HEK293T (cell line): Measurements from ENCODE around the gene STEAP2.
"Not testable (repeated sequence)": the region's sequence is repeated elsewhere in the genome, so short reads cannot be mapped to it uniquely, and the experiment has no call there.

Experiments used
- CTCF ChIA-PET: fragments of 350-600 bp; formaldehyde crosslinking; extraction: SDS; loops from one replicate; lab custom pipeline; 2021; ENCODE audit warnings: antibody characterized with exemption, inconsistent platforms; lab: Yijun Ruan, JAX
- POLR2A ChIA-PET: fragments of 350-600 bp; formaldehyde crosslinking; extraction: SDS; loops from one replicate; lab custom pipeline; 2020; ENCODE audit warnings: antibody characterized with exemption, inconsistent platforms; lab: Yijun Ruan, JAX
- DNase-seq: peaks from one replicate; pipeline ENCODE4 v3.0.0; 2012; ENCODE audit warnings: mixed read lengths; ENCODE audit errors: extremely low spot score
- ARNT ChIP-seq: fragments of 450-650 bp; IDR thresholded peaks from 2 replicates; pipeline ENCODE4 v1.6.1; 2017; ENCODE audit warnings: mild to moderate bottlenecking
- BHLHE40 ChIP-seq: fragments of 450-650 bp; IDR thresholded peaks from 2 replicates; pipeline ENCODE4 v1.6.1; 2016; ENCODE audit warnings: mild to moderate bottlenecking, moderate library complexity, borderline replicate concordance
- CTBP1 ChIP-seq: fragments of 450-650 bp; IDR thresholded peaks from 2 replicates; pipeline ENCODE4 v1.6.1; 2016; ENCODE audit warnings: borderline replicate concordance
- ELF4 ChIP-seq: fragments of 450-650 bp; IDR thresholded peaks from 2 replicates; pipeline ENCODE4 v1.6.1; 2017; ENCODE audit warnings: antibody characterized with exemption
- FOXA1 ChIP-seq: fragments of 450-650 bp; IDR thresholded peaks from 2 replicates; pipeline ENCODE4 v1.6.1; 2016; ENCODE audit warnings: mild to moderate bottlenecking
- FOXK2 ChIP-seq: fragments of 450-650 bp; IDR thresholded peaks from 2 replicates; pipeline ENCODE4 v1.6.1; 2016; ENCODE audit warnings: mild to moderate bottlenecking
- FOXM1 ChIP-seq: fragments of 450-650 bp; IDR thresholded peaks from 2 replicates; pipeline ENCODE4 v1.6.1; 2017; ENCODE audit warnings: mild to moderate bottlenecking, borderline replicate concordance
- HDGF ChIP-seq: fragments of 450-650 bp; IDR thresholded peaks from 2 replicates; pipeline ENCODE4 v1.6.1; 2017; ENCODE audit warnings: antibody characterized with exemption, borderline replicate concordance
- L3MBTL2 ChIP-seq: fragments of 450-650 bp; conservative IDR thresholded peaks from 2 replicates; pipeline ENCODE4 v1.6.1; 2016; ENCODE audit warnings: mild to moderate bottlenecking
- LEF1 ChIP-seq: fragments of 450-650 bp; IDR thresholded peaks from 2 replicates; pipeline ENCODE4 v1.6.1; 2017; ENCODE audit warnings: mild to moderate bottlenecking, borderline replicate concordance
- NFRKB ChIP-seq: fragments of 450-650 bp; IDR thresholded peaks from 2 replicates; pipeline ENCODE4 v1.6.1; 2016; ENCODE audit warnings: mild to moderate bottlenecking, moderate library complexity
- SP1 ChIP-seq: fragments of 450-650 bp; IDR thresholded peaks from 2 replicates; pipeline ENCODE4 v1.6.1; 2017
- SUZ12 ChIP-seq: fragments of 450-650 bp; IDR thresholded peaks from 2 replicates; pipeline ENCODE4 v1.6.1; 2016; ENCODE audit warnings: mild to moderate bottlenecking
- TARDBP ChIP-seq: fragments of 450-650 bp; IDR thresholded peaks from 2 replicates; pipeline ENCODE4 v1.6.1; 2016
- ZNF384 ChIP-seq: fragments of 450-650 bp; IDR thresholded peaks from 2 replicates; pipeline ENCODE4 v1.6.1; 2016
- TF ChIP-seq, protein P1 (sequence below): fragments of 450-650 bp; IDR thresholded peaks from 2 replicates; pipeline ENCODE4 v1.6.1; 2016

Gene STEAP2

GRCh38 chr7:90180011-90180585 lies 31.4 kb upstream of the STEAP2 start:
- no peak for TF ChIP-seq TARDBP
- no peak for TF ChIP-seq SP1
- TF ChIP-seq NFRKB, result no peak
- no peak for TF ChIP-seq SUZ12
- no peak for TF ChIP-seq FOXM1
- TF ChIP-seq, protein P1, sequence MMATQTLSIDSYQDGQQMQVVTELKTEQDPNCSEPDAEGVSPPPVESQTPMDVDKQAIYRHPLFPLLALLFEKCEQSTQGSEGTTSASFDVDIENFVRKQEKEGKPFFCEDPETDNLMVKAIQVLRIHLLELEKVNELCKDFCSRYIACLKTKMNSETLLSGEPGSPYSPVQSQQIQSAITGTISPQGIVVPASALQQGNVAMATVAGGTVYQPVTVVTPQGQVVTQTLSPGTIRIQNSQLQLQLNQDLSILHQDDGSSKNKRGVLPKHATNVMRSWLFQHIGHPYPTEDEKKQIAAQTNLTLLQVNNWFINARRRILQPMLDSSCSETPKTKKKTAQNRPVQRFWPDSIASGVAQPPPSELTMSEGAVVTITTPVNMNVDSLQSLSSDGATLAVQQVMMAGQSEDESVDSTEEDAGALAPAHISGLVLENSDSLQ, result no peak
- no peak for TF ChIP-seq FOXK2
- TF ChIP-seq L3MBTL2, result no peak
- TF ChIP-seq ZNF384, result no peak
- DNase-seq, result no peak
- POLR2A ChIA-PET, result no interaction called here
- CTCF ChIA-PET, result no interaction called here

DNA sequence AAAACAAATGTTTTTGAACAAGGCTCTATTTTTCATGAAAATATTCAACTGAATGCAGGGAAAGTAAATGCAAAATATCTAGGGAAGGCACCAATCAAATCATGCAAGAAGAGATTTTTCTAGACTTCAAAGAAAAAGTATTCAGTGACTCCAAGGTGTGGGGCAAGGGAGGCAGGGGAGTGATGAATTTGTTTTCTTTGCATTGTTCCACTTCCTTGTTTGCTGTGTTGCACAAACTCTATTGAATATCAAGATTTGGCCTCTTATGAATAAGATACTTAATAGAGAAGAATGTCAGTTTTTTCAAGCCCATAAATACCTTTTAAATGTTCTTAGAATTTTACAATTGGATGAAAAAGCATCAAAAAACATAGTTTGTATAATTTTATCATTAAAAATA lies 30.9 kb upstream of the STEAP2 start:
- TF ChIP-seq FOXA1, result no peak
- no peak for TF ChIP-seq CTBP1
- TF ChIP-seq NFRKB, result no peak
- no peak for TF ChIP-seq FOXM1
- no peak for TF ChIP-seq TARDBP
- no peak for TF ChIP-seq SP1
- TF ChIP-seq L3MBTL2, result no peak
- TF ChIP-seq SUZ12, result no peak
- no peak for TF ChIP-seq ZNF384
- no peak for TF ChIP-seq FOXK2
- no peak for TF ChIP-seq ELF4
- no peak for TF ChIP-seq LEF1
- no peak for TF ChIP-seq ARNT
- TF ChIP-seq, protein P1, result no peak
- no peak for TF ChIP-seq HDGF
- TF ChIP-seq BHLHE40, result no peak
- ChIA-PET CTCF (no interaction called here), POLR2A (no interaction called here)
- no peak for DNase-seq

- DNase-seq, result no peak
- CTCF ChIA-PET, result no interaction called here
- TF ChIP-seq ELF4 (no peak), FOXK2 (no peak), ZNF384 (no peak), ARNT (no peak), FOXM1 (no peak), FOXA1 (no peak), LEF1 (no peak), SP1 (no peak), TARDBP (no peak), CTBP1 (no peak), BHLHE40 (no peak), SUZ12 (no peak), L3MBTL2 (no peak), NFRKB (no peak), HDGF (no peak)
- TF ChIP-seq, protein P1, result no peak
- POLR2A ChIA-PET, result no interaction called here
These were observed 30.1 kb upstream of the STEAP2 start for GRCh38 chr7:90181485-90181884.

GRCh38 chr7:90186290-90186689 lies 25.2 kb upstream of the STEAP2 start:
- POLR2A ChIA-PET, DNase-seq, CTCF ChIA-PET: not testable (repeated sequence)

- DNase-seq, result no peak
- POLR2A ChIA-PET, result no interaction called here
- no peak for TF ChIP-seq FOXA1
- TF ChIP-seq SUZ12, result no peak
- TF ChIP-seq LEF1, result no peak
- no peak for TF ChIP-seq CTBP1
- no peak for TF ChIP-seq BHLHE40
- TF ChIP-seq, protein P1, result no peak
- TF ChIP-seq ELF4, result no peak
- TF ChIP-seq TARDBP, result no peak
- no peak for TF ChIP-seq FOXM1
- TF ChIP-seq HDGF, result no peak
- TF ChIP-seq ZNF384, result no peak
- no peak for TF ChIP-seq FOXK2
- TF ChIP-seq SP1, result no peak
- CTCF ChIA-PET, result no interaction called here
These were observed 24.0 kb upstream of the STEAP2 start for GRCh38 chr7:90187507-90188050.

GRCh38 chr7:90188281-90188680 lies 23.3 kb upstream of the STEAP2 start:
- ChIA-PET CTCF (interaction anchor here (0.9 kb wide), 1 partner anchor 240 kb away, joined by 3 read pairs; no protein-coding TSS in a partner anchor), POLR2A (no interaction called here)
- TF ChIP-seq LEF1 (no peak), L3MBTL2 (no peak), FOXM1 (no peak), CTBP1 (no peak), NFRKB (no peak), TARDBP (no peak), SP1 (no peak), HDGF (no peak), ARNT (no peak), BHLHE40 (no peak), SUZ12 (no peak)
- no peak for DNase-seq
